Dermis lymphatic vessel endothelial cell (primary cell): ENCODE results near the gene ZNF155. TPM values are rescaled to one million over a fixed set of nuclear protein-coding genes. Genes with fewer than 3 reads are reported as not detected.

ENCODE experiments used
- total RNA-seq: library from RNA; depleted of rRNA; stranded (reverse); fragments of >200 nt; gene quantifications from 2 replicates; pipeline ENCODE4 v1.2.1, GENCODE V29; 2014

Gene ZNF155
- total RNA-seq = 7.8 and 9.9 TPM in 2 replicates

DNA sequence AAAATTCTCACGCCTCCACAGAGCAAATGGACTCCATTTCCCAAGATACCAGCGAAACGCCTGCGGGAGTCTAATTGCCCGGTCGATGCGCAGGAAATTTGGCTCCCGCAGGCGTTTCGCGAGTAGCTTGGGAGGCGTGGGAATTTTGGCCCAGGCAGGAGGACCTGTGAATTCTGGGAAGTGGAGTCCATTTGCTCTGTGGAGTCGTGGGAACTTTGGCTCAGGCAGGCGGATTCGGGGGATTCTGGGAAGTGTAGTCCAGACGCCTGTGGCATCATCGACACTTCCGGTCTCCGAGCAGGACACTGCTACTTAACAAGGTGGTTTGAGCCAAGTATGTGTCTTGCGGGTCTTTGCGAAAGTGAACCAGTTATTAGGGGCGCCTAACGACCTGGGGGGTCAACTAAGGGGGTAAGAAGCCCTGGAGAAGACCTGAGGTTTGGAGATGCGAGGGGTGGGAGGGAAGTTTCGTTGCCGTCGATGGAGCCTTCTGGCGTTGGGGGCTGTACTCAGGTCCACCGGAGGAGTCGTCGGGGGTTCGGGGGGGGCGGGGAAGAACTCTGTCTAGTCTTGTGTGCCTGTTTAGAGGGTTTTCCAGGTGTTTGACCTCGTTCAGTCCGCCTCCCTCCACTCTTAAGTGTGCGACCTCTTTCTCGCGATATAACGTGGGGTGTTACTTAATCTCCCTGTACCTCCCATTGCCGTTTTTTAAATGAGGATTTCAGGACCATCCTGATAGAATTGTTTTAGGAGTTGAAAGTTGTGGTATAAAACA, at the start of gene ZNF155:
ZNF155 (plus strand) TSS at position 277 of the 775 bp plus-strand sequence. CDS start 4,356 bp downstream, outside the sequence.

GRCh38 chr19:43934985-43935708, 48.8 kb upstream of the ZNF155 start, which contains the start of gene ZNF45:
TSS of gene ZNF45 (minus strand) at chr19:43935282. CDS start at chr19:43922185, 13,097 bp downstream.

DNA sequence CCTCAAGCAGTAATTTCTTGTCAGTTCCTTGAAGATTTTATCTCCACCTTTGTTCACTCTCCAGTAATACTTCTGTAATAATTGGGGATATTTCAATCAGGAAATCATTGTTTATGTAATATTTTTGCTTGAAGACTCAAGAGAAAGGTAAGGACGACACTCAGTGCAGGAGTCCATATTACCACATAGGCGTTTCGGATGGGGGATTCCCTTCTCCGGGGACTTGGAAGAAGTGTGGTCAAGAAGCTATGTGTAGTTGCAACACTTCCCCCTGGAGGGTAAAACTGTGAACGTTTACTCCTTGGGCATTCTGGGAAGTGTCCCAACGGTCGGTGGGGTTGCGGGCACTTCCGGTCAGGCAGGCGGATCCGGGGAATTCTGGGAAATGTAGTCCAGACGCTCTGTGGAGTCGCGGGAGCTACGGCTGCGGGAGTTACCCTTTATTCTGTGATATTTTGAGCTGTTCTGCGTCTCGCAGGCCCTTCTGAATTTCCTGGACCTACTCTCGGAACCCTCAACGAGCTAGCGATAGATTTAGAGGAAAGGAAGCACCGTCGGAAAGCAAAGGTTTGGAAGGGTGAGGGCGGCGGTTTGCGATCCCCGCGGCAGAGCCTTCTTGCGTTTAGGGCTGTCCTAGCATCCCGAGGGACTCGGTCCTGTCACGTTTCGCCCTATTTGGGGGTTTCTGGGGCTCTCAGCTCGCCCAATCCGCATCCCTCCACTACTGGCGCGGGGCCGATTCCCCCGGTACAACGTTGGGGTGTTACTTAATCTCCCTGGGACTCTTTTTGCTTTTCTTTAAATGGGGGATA, 32.9 kb upstream of the ZNF155 start, which contains the start of gene ZNF221:
ZNF221 (plus strand) TSS at position 395 of the 812 bp plus-strand sequence. CDS start 11,499 bp downstream, outside the sequence.

GRCh38 chr19:44002566-44003460, 18.8 kb downstream of the ZNF155 start, which contains the start of gene ZNF230:
TSS of gene ZNF230 (plus strand) at chr19:44002957. CDS start at chr19:44007079, 4,122 bp downstream.

GRCh38 chr19:44025217-44025936, 41.4 kb downstream of the ZNF155 start, which contains the start of gene ZNF222:
TSS of gene ZNF222 (plus strand) at chr19:44025379. CDS start at chr19:44025437, 58 bp downstream.

Other genes with a start within 250 kb of the ZNF155 start
- 3.8 and 5.4 TPM in 2 replicates for gene SMG9, start 229.2 kb upstream of the ZNF155 start, total RNA-seq
- 0.11 TPM in 1 of 2 replicates, not detected in the other for gene KCNN4, start 203.2 kb upstream of the ZNF155 start, total RNA-seq
- gene LYPD5, start 181.7 kb upstream of the ZNF155 start, total RNA-seq = 0.22 and 0.43 TPM in 2 replicates
- gene ZNF283, start 156.9 kb upstream of the ZNF155 start, total RNA-seq = 7.2 and 12.0 TPM in 2 replicates
- 0.54 and 0.77 TPM in 2 replicates for gene ZNF404, start 100.2 kb upstream of the ZNF155 start, total RNA-seq
- 16.3 and 21.6 TPM in 2 replicates for gene ZNF45, start 48.9 kb upstream of the ZNF155 start, total RNA-seq
- 3.9 and 6.3 TPM in 2 replicates for gene ZNF221, start 33.0 kb upstream of the ZNF155 start, total RNA-seq
- gene ZNF230, start 18.8 kb downstream of the ZNF155 start, total RNA-seq = 3.0 and 4.2 TPM in 2 replicates
- 5.7 and 7.8 TPM in 2 replicates for gene ZNF222, start 41.2 kb downstream of the ZNF155 start, total RNA-seq
- 6.0 and 7.3 TPM in 2 replicates for gene ZNF223, start 67.8 kb downstream of the ZNF155 start, total RNA-seq
- gene ZNF284, start 88.0 kb downstream of the ZNF155 start, total RNA-seq = 2.9 and 3.1 TPM in 2 replicates
- 28.3 and 38.9 TPM in 2 replicates for gene ZNF224, start 110.2 kb downstream of the ZNF155 start, total RNA-seq
- 5.9 and 7.8 TPM in 2 replicates for gene ZNF225, start 129.2 kb downstream of the ZNF155 start, total RNA-seq
- gene ZNF234, start 157.4 kb downstream of the ZNF155 start, total RNA-seq = 8.0 and 12.5 TPM in 2 replicates
- gene ZNF226, start 180.9 kb downstream of the ZNF155 start, total RNA-seq = 14.1 and 15.7 TPM in 2 replicates
- gene ZNF227, start 228.3 kb downstream of the ZNF155 start, total RNA-seq = 16.9 and 24.7 TPM in 2 replicates